IPS-15b (cell line): Measurements from ENCODE around the gene BRD3.

Experiments used
- H3K27me3 ChIP-seq: one replicate; pipeline ENCODE4 v1.6.1; 2013; ENCODE audit warnings: low read length; ENCODE audit not compliant: control insufficient read depth, insufficient read depth
- H3K36me3 ChIP-seq: one replicate; pipeline ENCODE4 v1.6.1; 2013; ENCODE audit warnings: low read length; ENCODE audit not compliant: control insufficient read depth, insufficient read depth
- H3K4me1 ChIP-seq: one replicate; pipeline ENCODE4 v1.6.1; 2013; ENCODE audit warnings: mild to moderate bottlenecking, low read length; ENCODE audit not compliant: control insufficient read depth, insufficient read depth
- H3K4me3 ChIP-seq: one replicate; pipeline ENCODE4 v1.5.1; 2013; ENCODE audit warnings: low read depth, low read length
- H3K9ac ChIP-seq: one replicate; pipeline ENCODE4 v1.6.1; 2013; ENCODE audit warnings: low read depth, mild to moderate bottlenecking, low read length
- H3K9me3 ChIP-seq: one replicate; pipeline ENCODE4 v1.6.1; 2013; ENCODE audit warnings: mild to moderate bottlenecking, low read length; ENCODE audit not compliant: control insufficient read depth, insufficient read depth

BRD3 gene

DNA sequence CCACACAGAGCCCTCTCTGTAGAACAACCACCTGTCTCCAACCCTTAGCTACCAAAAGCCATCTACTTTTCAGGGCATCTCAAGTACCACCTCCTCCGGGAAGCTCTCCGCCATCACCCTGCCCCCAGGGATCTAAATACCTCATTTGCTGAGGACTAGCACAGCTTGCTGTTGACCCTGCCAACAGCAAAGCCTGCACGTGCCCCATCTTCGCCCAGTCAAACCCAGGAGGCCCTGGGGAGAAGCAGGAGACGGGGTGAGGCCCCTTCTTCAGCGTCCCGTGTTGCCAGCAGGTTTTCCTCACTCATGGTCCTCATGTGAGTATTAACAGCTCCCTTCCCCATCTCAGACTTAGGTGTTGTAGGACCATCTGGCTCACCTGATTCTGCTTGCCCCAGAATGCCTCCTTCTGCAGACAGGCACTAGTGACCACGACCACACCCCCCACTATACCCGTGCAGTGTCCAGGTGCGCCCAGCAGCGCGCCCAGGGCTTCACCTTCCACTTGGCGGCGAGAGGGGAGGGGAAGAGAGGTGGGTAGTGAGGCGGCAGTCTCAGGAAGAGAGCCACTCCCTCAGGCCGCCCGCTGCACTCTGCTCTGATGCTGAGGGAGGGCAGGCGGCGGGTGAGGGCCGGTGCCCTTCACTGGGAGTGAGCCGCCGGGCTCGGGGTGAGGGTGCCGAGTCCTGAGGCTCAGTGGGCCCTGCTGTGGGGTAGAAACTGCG lies 86.8 kb downstream of the BRD3 start:
- no peaks in the 10 kb centered on the region for H3K9me3 ChIP-seq
- peaks cover 10% of the 10 kb centered on the region for H3K36me3 ChIP-seq
- H3K4me3 ChIP-seq: no peak overlapping the region
- H3K4me1 ChIP-seq: no peaks in the 10 kb centered on the region
- H3K9ac ChIP-seq: no peak overlapping the region
- no peaks in the 10 kb centered on the region for H3K27me3 ChIP-seq
